GM19468 (cell line): Measurements from ENCODE around the gene FBXW12.

ENCODE experiments used
- ATAC-seq: cut with Tn5 transposase; IDR thresholded peaks from one replicate; pipeline ENCODE4 v1.9.1; 2021; ENCODE audit warnings: mild to moderate bottlenecking, moderate library complexity, moderate number of reproducible peaks; ENCODE audit not compliant: unreplicated experiment; ENCODE audit errors: extremely low read depth

FBXW12 gene

DNA sequence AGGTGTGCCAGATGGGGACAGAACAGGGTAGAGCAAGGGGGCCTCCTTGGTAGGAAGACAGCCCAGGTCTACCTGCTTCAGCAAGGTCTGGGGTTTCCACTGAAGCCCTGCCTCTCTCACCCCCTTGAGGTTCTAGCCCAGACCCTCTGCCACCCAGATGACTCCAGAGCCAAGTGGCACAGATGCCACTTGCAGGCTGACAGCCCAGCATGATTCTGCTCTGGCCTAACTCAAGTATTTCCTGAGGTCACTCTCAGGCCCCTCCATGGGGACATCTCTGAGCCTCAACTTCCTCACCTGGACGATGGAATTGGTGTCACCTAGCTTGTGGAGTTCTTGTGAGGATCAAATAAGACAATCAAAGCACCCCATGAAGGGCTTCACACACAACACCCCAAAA lies 34.0 kb downstream of the FBXW12 start:
- no peak for ATAC-seq

DNA sequence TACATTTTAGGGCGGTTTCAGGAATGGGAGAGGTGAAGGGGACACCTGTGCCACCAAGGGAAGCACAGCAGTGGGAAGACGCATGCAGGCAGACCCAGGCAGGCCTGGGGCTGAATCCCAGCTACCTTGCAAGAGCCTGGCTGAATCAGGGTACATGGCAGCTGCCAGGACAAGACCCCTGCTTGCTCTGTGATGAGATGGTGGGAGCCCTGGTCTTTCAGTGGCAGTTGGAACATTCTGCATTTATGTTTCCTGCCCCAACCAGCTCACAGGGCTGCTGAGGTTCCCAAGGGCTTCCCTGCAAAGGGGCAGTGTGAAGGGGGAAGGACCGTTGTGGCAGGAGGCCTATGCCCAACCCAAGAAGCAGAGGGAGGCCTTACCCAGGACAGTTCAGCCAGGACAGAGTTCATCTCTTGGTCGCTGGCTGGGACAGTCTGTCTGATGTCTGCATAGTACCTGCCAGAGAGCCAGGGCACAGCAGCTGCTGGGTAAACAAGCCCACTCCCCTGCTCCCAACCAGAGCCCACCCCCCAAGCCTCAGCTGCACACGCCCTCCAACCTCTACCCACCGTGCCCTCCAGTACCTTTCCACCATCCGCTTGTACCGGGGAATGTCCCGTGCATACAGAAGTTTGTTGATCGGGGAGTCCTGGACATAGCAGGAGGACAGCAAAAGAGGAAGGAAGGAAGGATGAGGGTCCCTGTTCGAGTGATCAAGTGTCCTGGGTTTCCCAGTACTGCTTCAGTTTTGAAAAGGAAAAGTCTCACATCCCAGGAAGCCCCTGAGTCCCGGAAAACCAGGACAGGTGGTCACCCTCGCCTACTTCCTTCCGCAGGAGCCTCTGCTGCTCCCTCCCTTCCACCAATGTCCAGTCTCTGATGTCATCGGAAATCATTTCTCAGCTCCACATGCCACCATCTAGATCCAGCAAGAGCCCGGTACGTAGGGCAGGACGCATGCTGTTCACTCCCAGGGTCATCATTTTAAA lies 34.7 kb downstream of the FBXW12 start:
- no peak for ATAC-seq

DNA sequence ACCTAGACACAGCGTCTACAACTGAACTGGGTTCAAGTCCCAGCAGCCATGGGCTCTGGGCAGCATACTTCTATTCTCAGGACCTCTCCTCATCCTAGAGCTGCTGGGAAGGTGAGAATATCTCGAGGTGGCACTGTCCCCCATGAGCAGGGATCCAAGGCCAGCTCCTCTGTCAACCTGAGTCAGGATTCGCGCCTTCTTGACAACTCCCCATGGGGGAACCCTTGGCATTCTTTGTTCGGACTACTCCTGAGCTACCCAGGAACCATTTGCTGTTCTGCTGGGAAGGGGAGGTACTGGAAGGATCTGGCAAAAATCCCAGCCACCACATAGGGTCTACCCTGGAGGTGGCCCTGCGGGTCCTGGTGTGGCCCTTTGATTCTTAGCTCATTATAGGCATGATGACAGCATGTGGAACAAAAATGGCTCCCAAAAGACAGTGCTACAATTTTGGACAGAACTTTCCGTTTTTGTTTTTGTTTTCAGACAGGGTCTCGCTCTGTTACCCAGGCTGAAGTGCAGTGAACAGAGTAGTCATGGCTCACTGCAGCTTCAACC lies 35.6 kb downstream of the FBXW12 start:
- ATAC-seq: no peak

DNA sequence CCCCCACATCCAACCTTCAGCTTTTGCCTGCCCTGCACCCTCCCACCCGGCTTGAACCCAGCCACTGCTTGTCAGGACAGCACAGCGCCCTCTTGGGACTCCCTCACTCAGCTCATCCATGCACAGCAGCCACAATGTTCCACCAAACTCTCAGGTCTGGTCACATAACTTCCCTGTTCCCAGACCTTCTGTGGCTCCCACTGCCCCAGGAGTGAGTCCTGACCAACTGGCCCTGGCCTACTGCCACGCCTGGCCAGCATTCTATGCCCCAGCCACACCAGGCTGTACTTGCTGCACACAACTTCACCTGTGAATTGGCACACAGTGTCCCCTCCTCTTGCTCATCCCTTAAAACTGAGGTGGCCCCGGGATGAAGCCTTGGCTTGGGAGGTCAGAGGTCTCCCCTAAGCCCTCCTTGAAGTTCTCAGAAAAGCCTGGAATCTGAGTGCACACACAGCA lies 36.8 kb downstream of the FBXW12 start:
- no peak for ATAC-seq

DNA sequence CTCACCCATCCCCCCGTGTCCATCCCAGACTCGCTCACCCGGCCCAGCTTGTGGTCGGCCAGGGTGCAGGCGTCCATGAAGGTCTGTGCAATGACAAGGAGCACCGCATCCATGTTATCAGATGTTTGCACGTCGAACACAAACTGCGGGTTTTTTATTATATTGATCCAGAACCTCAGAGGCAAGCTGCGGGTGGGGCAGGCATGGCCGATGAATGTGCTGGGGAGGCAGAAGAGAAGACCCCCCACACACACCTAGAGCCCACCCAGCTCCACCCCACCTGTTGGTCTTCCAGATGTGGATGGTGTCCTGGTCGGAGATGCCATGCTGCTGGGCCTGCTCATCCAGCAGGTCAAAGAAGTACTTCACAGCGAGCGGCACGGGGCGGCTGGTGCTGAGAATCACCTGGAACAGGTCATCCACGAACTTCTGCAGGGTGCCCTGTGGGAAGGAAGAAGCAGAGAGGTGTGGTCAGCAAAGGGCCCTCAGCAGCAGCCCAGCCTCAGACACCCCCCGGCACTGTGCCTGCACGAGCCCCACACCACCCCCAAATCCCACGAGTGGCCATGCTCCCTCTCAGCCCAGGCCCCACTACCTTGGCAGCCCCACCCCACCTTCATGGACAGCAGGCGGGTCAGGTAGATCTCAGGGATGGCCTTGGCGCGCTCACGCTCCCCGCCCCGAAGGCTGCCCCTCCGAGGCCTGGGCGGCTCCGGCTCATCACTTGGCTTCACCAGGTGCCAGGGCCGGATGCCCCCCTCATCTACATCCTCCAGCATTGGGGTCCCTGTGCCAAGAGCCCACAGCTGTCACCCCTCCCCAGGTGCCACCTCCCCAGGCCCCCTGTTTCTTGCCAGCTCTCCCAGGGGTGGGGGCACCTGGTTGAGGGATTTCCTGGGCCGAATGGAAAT lies 37.5 kb downstream of the FBXW12 start:
- ATAC-seq: no peak

DNA sequence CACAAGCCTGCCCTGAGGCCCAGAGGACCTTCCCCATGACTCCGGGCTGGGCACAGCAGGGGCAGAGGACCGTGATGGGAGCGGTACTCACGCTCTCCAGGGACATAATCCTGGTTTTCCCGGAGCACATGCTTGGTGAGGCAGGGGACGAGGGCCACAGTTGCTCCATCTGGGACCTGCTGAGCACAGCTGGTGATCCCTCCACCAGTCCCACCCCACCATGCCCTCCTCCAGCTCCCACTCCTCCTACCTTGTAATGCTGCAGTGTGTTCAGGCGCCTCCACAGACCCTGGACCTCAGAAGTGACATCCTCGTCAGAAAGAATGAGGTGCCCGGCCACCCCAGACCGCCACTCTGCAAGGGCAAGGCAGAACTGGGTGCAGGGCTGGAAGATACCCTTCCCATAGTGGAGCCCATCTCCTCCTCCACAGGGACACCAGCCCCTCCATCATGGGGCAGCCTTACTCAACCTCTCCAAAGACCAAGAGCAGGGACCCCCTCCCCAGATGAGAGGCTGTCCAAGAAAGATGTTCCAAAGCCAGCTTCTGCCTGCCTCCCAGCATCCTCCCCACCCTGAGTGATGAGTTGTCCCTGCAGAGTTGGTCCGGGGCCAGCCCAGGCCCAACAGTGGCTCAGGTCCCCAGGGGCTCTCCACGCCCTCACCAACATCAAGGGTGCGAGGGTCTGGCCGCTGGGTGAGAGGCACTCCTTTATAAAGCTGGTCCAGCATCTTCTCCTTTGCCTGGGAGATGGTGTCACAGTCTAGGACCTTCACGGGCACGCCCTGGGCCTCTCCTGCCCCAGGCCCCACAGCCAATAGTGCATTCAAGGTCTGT lies 38.4 kb downstream of the FBXW12 start:
- ATAC-seq: no peak

DNA sequence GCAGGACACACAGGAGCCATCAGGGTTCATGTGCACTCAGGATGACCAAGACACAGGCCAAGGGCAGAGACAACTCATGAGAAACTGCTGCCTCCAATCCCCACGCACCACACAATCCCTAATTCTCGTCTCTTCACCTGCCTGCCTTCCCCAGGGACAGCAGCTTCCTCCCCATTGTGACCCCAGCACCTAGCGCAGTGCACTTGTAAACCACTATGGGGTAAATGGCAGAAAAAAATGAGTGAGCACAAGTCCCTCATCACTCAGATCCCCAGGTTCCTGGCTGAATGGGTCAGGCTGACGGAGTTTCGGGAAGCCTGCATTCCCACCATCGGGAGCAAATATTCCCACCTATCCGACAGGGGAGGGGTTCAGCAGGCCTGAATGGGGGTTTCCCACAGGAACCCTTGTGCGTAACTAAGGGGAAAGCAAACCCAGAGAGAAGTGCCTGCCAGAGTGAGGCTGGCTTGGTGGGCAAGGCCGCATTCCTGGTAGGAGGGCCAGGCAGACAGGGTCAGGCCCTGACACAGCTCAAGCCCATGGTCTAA lies 39.1 kb downstream of the FBXW12 start:
- ATAC-seq: no peak

DNA sequence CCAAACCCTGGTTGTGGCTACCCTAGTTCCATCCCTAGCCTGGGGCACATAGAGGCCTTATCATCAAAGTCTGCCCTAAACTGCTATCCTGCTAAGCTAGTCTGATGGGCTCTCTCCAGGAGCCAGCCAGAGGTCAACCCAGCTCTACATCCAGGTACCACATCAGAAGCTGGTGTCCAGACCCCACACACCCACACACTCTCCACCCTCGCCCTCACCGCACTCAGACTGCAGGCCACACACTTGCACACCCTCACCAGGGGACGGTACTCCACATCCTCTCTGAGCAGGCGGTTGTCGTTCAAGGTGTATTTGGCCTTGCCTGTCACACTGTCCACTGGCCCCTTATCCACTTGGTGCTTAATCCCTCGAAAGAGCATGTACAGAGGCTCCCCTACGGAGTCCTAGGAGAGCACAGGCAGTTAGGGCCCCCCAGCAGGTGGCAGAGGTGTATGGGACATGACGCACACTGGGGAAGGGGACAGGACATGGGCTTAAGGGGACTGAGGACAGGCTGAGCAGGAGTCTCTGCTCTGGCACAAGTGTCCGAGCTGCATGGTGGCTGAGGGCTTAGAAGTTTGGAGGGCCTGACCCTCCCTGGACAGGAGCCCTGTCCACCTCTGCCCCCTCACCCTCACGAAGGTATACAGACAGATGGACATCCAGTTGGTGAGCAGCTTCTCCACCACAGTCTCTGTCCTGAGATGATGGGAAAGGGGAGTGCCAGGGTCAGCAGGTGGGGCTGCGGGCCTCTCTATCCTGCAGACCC lies 39.8 kb downstream of the FBXW12 start:
- no peak for ATAC-seq

DNA sequence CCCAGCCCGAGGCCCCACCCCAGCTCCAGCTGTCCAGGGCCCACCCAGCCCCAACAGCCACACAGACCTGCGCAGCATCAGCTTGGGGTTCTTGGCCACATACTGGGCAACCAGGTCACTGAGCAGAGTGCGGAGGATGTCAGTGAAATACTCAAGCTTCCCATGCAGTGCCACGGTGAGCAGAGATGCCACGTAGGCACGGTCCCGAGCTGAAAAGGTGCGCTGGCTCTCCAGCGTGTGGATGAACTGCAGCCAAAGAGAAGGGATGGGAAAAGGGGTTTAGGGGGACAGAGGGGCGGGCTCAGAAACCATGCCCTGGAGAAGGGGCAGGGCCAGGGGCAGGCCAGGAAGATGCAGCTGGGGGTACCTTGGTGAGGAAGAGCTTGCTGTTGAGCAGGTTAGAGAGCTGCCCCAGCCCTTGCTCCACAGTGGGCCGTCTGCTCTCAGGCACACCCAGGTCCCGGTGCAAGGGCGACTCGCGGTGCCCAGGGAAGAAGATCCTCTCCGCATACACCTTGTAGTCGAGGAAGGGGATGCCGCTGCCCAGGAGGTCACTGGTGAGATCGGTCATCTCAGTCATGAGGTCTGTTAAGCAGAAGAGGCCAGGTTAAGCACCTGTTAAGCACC lies 40.5 kb downstream of the FBXW12 start:
- ATAC-seq: no peak

DNA sequence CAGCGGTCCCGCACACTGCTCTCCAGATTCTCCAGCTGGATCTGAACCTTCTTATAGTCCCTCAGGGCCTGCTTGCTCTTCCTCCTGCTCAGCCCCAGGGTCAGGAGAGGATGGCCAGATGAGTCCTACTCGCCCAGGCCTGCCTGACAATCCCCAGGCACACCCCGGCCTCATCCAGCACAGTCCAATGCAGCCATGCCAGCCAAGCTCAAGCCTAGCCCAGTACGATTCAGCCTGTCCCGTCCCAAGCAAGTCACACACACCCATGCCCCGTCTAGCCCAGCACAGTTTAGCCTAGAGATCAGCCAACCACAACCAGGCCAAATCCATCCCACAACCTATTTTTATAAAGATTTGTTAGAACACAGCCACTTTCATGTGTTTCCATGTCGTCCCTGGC lies 41.1 kb downstream of the FBXW12 start:
- no peak for ATAC-seq

DNA sequence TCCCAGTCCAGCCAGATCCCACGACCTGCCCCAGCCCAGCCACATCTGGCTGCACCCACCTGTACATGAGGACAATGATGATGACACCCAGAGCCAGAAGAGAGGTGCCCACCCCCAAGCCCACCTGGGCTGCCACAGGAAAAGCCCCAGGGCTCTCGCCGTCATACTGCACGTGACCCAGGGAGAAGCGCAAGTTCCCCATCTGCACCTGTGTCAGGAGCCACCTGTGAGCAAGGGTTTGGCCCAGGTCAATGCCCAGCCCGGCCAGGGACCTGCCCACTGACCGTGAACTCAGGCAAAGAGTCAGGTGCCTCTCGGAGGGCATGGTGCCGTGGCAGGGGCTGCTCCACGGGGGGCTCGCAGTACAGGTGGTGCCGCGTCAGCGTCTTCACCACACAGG lies 41.6 kb downstream of the FBXW12 start:
- ATAC-seq: no peak

DNA sequence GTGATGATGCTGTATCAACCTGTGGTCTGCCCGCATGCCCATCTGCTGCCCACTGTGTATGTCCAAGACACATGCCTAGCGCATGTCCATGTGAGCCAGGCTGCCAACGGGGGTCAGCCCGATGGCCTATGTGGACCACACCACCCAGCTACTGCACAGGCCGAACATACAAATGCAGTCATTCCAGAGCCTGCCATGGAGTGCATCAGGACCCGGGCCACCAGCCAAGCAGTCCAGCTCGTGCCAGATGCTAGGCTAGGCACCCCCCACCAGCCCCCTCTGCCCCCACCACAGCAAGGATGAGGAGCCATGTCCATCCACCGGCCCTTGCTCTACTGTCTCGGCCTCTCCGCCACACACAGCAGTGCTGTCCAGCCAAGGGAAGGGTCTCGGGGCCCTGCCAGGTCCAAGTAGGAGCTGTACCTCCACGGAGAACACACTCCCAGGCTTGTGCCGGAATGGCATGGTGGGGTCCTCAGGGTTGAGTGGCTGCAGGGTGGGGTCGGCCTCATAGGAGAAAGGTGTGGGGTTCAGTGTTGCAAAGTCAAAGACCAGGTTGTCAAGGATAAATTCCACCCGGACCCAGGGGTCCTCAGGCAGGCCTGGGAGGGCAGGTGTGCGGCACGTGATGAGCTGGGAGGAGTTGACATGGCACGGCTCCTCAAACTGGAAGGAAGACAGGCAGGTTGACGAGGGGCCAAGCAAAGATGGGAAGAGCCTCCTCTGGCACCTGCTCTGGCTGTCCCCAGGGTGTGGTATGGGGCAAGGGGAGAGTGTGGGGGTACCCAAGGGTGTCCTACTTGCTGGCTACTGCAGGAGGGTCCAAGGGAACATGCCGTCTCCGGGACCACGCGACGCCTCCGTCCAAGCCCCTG lies 42.6 kb downstream of the FBXW12 start:
- no peak for ATAC-seq

DNA sequence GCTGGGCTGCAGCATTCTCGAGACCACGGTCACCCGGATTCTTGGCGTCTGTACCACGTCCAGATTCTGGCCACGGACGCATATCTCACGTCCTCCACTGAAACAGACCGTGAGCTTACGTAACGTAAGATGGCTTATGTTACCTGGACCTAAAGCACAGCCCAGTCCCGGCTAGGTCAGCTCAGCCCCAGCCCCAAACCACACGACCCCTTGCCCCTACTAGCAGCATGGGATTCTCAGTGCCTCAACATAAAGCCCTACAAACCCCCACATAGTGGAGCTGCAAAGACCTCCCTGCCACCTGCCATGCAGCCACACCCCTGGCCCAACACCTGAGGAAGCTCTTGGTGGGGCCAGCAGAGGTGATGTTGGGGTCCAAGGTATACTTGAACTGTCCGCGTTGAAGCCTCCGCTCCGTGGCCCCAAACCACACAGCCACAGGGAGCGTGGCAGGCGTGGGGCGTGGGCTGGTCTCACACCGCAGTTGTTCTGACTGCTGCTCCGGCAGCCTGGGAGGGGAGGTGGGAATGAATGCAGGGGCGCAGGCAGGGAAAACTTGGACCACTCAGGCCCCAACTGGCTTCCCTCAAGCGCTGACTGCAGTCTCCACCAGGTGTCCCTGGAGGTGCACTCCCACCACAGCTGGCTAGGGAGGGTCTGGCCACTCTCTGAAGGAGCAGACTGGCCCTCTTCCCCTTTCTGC lies 43.4 kb downstream of the FBXW12 start:
- no peak for ATAC-seq

DNA sequence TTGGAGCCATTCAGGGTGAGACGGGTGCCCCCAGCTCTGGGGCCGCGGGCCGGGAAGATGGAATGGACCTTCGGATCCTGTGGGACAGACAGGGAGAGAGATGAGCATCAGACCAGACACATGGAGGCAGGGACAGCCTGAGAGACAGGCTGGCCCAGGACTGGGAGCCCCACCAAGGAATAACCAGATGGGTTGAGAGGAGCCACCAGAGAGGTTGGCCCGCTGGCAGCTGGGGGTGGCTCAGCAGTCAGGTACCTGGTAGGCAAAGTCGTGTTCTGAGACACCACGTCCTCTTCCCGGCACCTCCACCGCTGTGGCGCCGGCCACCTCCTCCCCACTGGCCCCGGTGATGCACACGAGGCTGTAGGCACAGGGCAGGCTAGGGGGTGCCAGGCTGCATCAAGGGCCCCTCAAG lies 44.1 kb downstream of the FBXW12 start:
- ATAC-seq: no peak

DNA sequence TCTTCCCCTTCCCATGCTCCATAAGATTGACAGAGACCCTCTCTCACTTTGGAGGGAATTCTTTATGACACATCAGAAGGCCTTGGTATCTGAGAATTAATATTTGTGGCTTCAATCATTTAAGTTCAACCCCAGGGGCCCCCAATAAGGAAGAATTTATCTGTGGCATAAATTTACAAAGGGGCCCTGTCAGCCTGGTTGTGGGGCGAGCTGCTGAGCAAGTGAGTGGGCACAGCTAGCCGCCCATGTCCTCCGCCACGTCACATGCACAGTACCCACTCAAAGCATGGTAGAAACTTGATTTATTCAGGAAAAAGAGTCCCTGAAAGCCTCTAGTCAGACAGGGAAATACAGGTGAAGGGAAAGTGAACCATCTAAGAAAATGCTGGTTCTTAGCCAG lies 44.5 kb downstream of the FBXW12 start:
- no peak for ATAC-seq

DNA sequence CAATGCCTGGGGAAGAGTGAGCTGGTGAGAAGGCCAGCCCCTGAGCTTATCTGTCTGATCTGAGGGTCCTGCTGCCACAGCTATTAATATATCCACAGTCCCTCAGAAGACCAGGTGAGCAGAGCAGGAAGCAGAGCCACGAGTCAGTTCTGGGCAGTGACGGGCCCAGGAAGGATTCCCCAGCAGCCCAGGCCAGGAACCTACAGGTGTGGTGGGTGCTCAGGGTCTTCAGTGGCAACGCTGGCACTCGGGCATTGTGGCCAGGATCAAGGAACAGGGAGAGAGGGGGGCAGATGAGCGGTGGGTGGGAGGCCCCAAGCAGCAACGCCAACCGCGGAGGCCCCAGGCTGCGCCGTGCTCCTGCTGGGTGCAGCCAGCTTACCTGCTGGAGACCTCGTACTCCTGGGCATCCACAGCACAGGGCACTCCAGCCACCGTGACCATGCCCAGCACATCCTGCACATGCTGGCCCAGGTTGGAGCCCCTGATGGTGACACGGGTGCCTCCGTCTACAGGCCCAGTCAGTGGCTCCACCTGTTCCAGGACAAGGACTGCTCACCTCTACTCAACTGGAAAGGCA lies 45.6 kb downstream of the FBXW12 start:
- ATAC-seq: no peak
